NCI-H2196 (cell line): ENCODE data around the gene LCP2.

ENCODE experiments used
- DNase-seq: peaks from one replicate; lab custom pipeline; 2025; ENCODE audit not compliant: unreplicated experiment; lab: John Stamatoyannopoulos, UW

Gene LCP2

GRCh38 chr5:170219615-170220014 lies 78.0 kb downstream of the LCP2 start:
- no peak for DNase-seq

GRCh38 chr5:170218726-170219125 lies 78.9 kb downstream of the LCP2 start:
- DNase-seq: no peak

- DNase-seq: no peak
These were observed 79.7 kb downstream of the LCP2 start for GRCh38 chr5:170217831-170218230.

GRCh38 chr5:170216257-170216864 lies 81.2 kb downstream of the LCP2 start:
- DNase-seq: no peak

- DNase-seq: no peak
These were observed 85.8 kb downstream of the LCP2 start for GRCh38 chr5:170211575-170212334.

- DNase-seq: no peak
These were observed 90.6 kb downstream of the LCP2 start for GRCh38 chr5:170206958-170207357.

GRCh38 chr5:170206216-170206615 lies 91.4 kb downstream of the LCP2 start:
- no peak for DNase-seq

GRCh38 chr5:170204202-170204601 lies 93.4 kb downstream of the LCP2 start:
- DNase-seq: no peak

- no peak for DNase-seq
These were observed 95.5 kb downstream of the LCP2 start for GRCh38 chr5:170202117-170202516.

GRCh38 chr5:170201311-170201710 lies 96.3 kb downstream of the LCP2 start:
- DNase-seq: no peak

- DNase-seq: no peak
These were observed 96.7 kb downstream of the LCP2 start for GRCh38 chr5:170200876-170201275.
